NB4 (cell line): ENCODE measurements around the gene SNAP47.

Source experiments
- CTCF ChIP-seq: IDR thresholded peaks from one replicate; pipeline ENCODE4 v1.5.1; 2012; ENCODE audit warnings: low read depth, low read length
- MYC ChIP-seq: IDR thresholded peaks from 2 replicates; pipeline ENCODE4 v1.6.1; 2011; ENCODE audit warnings: low read depth, low read length
- POLR2A ChIP-seq: IDR thresholded peaks from 2 replicates; pipeline ENCODE4 v1.6.1; 2011; ENCODE audit warnings: mild to moderate bottlenecking; ENCODE audit not compliant: insufficient read length; ENCODE audit errors: extremely low read depth

DNA sequence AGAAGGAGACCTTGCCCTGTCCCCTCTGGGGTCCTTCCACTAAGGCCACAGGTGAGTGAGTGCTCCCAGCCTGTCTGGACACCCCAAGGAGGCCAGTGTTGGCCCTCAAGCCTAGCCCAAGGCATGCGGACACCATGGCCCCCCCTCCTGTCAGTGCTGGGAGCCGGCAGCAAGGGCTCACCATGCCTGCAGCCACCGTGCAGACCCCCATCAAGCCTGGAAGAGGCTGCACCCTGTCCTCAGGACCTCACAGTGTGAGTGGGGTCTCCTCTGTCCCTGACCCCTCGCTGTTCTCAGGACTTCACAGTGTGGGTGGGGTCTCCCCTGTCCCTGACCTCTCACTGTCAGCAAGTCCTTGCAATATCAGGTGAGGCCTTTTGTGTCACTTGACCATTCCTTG lies 47.0 kb downstream of the SNAP47 start:
- TF ChIP-seq CTCF (no peak), POLR2A (no peak), MYC (no peak)
